Measurements from ENCODE around the gene SLC4A7.

GRCh38 chr3:27521179-27521871 is 37.1 kb upstream of the SLC4A7 start:
- TF ChIP-seq ZNF24 (IDR thresholded peaks at IDR 0.05) (no peak), CTCF (IDR thresholded peaks at IDR 0.05 in 2 of 3, conservative IDR thresholded peaks at IDR 0.05 in 1 of 3; ENCODE audit: control insufficient read depth in 2 of 3, extremely low read depth in 1 of 3, insufficient read depth in 1 of 3, low read depth in 3 of 3, low read length in 3 of 3) (no peak), SMAD1 (IDR thresholded peaks at IDR 0.05; ENCODE audit: low read depth, partially characterized antibody) (no peak), RAD21 (IDR thresholded peaks at IDR 0.05; ENCODE audit: insufficient read depth, low read depth, low read length) (no peak), EZH2 (IDR thresholded peaks at IDR 0.05; ENCODE audit: borderline replicate concordance, control insufficient read depth, low read depth, low read length) (no peak), GABPA (IDR thresholded peaks at IDR 0.05; ENCODE audit: low read depth) (no peak), ATF3 (IDR thresholded peaks at IDR 0.05; ENCODE audit: borderline replicate concordance, extremely low read depth, low read depth, low read length) (no peak), TAF1 (IDR thresholded peaks at IDR 0.05; ENCODE audit: borderline replicate concordance, low read depth, low read length) (no peak), NR2C2 (IDR thresholded peaks at IDR 0.05; ENCODE audit: borderline replicate concordance, control insufficient read depth, insufficient read length, low read depth) (no peak), BACH1 (IDR thresholded peaks at IDR 0.05; ENCODE audit: borderline replicate concordance) (no peak)

Data from GM12878 (cell line).